Upper lobe of right lung (tissue), 1 donor: ENCODE measurements around the gene UBALD1. TPM values are rescaled to one million over a fixed set of nuclear protein-coding genes. Genes with fewer than 3 reads are reported as not detected.

Experiments used
- ATAC-seq: fragments of 200-7000 bp; cut with Tn5 transposase; one replicate; pipeline ENCODE4 v1.9.1; 2020; ENCODE audit warnings: mild to moderate bottlenecking, moderate library complexity
- DNase-seq: peaks from one replicate; pipeline ENCODE4 v3.0.0-alpha.2; 2020
- H3K27ac ChIP-seq: fragments of 200-600 bp; one replicate; pipeline ENCODE4 v1.8.0; 2022
- H3K27me3 ChIP-seq: fragments of 200-600 bp; one replicate; pipeline ENCODE4 v1.8.0; 2022; ENCODE audit warnings: mild to moderate bottlenecking
- H3K36me3 ChIP-seq: fragments of 200-600 bp; one replicate; pipeline ENCODE4 v1.8.0; 2022
- H3K4me1 ChIP-seq: fragments of 200-600 bp; one replicate; pipeline ENCODE4 v1.8.0; 2022
- H3K4me3 ChIP-seq: fragments of 200-600 bp; one replicate; pipeline ENCODE4 v1.8.0; 2022; ENCODE audit warnings: mild to moderate bottlenecking
- H3K9me3 ChIP-seq: fragments of 200-600 bp; one replicate; pipeline ENCODE4 v1.8.0; 2022
- intact Hi-C: fragments of 100-400 bp; cut with DNase I; formaldehyde crosslinking; loops from one replicate; pipeline ENCODE4 v1.11.0; 2022
- total RNA-seq: library from RNA; stranded (reverse); fragmentation: NEBNext Ultra II Directional; extraction: Animal tissue kit (Norgen Biotek cat#: 25700); gene quantifications from one replicate; pipeline ENCODE4 v1.2.1, GENCODE V29; 2021
- TF ChIP-seq, protein P1 (sequence below): fragments of 200-600 bp; IDR thresholded peaks from one replicate; pipeline ENCODE4 v1.8.0; 2022; ENCODE audit warnings: antibody characterized with exemption
- donor health status: DM: no; HTN: yes; CAD: no; lungs with severe emphysema.

The UBALD1 gene
- total RNA-seq, 1 donor from 2014 or later: 35.5 TPM

DNA sequence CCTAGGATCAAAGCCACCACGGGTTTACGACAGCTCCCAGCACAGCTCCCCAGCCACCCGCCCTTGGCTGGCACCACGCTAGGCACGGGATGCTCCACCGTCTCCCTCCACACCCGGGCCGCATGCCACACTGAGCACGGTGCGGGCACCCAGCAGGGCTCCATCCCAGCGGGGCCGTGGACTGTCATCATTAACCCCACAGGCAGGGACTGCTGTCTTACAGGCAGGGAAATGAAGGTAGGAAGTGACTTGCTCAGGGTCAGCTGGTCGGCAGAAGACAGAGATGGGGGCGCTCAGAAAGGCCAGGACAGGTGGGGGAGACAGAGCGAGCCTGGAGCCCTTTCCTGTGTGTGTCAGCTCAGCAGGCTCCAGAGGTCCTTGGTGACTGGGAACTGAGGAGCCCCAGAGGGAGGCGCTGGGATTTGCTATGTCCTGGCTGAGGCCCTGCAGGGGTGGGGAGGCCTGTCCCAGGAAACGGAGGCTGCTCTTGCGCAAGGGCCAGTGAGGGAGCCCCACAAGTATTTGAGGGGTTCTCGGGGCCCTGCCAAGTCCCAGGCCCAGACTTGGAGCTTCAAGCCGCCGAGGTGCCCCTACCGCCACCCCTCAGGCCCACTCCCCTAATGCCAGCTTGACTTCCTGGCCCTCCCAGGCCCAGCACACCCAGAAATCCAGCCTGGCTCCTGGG is 3.2 kb downstream of the UBALD1 start:
- Histone ChIP-seq H3K4me1 (peaks cover 26% of the 10 kb centered on the region), H3K4me3 (no peak overlapping the region), H3K27ac (no peak overlapping the region), H3K36me3 (peaks cover 25% of the 10 kb centered on the region), H3K9me3 (no peaks in the 10 kb centered on the region), H3K27me3 (no peaks in the 10 kb centered on the region)
- TF ChIP-seq, protein P1, sequence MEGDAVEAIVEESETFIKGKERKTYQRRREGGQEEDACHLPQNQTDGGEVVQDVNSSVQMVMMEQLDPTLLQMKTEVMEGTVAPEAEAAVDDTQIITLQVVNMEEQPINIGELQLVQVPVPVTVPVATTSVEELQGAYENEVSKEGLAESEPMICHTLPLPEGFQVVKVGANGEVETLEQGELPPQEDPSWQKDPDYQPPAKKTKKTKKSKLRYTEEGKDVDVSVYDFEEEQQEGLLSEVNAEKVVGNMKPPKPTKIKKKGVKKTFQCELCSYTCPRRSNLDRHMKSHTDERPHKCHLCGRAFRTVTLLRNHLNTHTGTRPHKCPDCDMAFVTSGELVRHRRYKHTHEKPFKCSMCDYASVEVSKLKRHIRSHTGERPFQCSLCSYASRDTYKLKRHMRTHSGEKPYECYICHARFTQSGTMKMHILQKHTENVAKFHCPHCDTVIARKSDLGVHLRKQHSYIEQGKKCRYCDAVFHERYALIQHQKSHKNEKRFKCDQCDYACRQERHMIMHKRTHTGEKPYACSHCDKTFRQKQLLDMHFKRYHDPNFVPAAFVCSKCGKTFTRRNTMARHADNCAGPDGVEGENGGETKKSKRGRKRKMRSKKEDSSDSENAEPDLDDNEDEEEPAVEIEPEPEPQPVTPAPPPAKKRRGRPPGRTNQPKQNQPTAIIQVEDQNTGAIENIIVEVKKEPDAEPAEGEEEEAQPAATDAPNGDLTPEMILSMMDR: no peak
- no peak for ATAC-seq
- intact Hi-C loops: no loop called here
- DNase-seq: no peak

DNA sequence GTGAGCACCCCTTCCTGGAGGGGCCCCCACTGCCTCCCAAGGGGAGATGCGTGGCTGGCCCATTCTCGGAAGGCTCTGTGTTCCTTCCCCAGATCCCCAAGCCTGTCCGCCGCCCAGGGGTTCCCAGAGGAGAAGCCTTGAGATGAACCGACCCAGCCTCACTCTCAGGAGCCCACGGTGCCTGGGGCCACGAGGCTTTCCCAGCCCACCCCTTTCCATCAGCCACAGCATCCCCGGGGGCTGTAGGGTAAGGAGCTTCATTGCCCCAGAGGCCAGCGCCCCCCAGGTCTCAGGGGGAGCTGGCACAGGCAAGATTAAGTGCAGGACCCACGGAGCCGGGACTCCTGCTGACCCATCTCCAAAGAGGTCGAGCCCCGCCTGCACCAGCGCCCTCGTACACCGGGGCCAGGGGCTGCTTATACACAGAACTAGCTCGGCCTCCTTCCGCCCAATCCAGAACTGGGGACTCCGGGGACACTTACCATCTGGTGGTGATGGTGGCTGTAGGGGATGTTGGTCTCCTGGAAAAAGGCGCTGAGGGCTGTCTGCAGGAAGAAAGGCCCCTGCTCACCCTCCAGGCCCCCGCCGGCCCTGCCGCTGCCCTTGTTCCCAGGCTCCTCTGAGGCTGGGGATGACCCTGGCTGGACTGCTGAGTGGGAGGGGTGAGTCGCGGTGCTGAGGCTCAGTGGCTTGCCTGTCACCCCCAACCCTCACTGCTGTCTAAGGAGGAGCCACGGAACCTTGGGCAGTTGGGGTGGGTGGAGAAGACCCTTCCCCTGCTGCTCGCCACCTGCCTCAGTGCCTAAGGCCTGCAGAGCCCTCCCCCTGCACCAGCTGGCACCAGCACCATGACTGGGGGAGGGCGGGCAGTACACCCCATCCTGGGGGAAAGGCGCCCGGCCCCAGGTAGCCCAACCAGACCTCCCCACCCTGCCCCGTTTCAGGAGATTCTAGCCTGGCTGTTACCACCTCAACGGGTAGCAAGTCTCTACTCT is 4.4 kb downstream of the UBALD1 start:
- peaks cover 25% of the 10 kb centered on the region for H3K36me3 ChIP-seq
- intact Hi-C loops: no loop called here
- ATAC-seq: no peak

DNA sequence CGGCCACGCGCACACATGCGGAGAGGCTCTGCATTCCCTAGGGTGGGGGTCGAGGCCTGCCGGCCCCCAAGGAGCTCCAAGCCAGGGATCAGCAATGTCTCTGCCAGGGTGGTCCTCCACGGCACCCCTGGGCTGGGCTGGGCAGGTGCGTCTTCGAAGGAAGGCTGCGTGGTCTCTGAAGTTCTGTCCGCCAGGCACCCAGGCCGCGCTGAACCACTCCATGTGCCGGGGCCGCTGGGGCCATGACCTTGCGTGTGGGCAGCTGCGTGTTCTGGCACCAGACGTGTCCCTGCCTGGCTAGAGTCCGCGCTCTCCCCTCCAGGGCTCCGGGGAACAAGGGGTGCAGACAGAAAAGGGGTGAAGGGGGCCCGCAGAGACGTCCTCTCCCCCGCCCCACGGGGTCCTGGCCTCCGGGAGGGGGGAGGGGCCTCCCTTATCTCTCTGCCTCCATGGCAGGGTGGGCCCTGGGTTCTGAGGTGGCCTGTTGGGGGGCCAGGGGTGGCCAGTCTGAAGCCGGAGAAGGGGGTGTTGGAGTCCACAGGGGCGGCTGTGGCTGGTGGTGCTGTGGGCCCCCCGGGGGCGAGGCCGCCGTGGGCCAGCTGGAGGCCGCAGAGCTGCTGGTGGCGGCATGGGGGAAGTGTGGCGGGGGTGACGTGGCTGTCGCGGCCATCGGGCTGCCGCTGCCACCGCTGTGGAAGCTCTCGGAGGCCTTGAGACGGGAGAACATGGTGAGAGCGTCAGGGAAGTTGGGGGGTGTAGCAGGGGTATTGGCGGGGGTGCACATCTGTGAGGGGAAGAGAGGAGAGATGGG is 5.3 kb downstream of the UBALD1 start:
- Histone ChIP-seq H3K27ac (no peak overlapping the region), H3K4me3 (no peak overlapping the region), H3K27me3 (no peaks in the 10 kb centered on the region), H3K36me3 (peaks cover 25% of the 10 kb centered on the region), H3K4me1 (peaks cover 17% of the 10 kb centered on the region), H3K9me3 (no peaks in the 10 kb centered on the region)
- DNase-seq (no peak), ATAC-seq (no peak)
- TF ChIP-seq, protein P1: no peak
- intact Hi-C loops: no loop called here

More for the DNA sequence above, 4.4 kb downstream of the UBALD1 start:
- Histone ChIP-seq H3K4me3 (no peak overlapping the region), H3K4me1 (peaks cover 21% of the 10 kb centered on the region), H3K27me3 (no peaks in the 10 kb centered on the region), H3K9me3 (no peaks in the 10 kb centered on the region), H3K27ac (no peak overlapping the region)
- TF ChIP-seq, protein P1: no peak
- no peak for DNase-seq

DNA sequence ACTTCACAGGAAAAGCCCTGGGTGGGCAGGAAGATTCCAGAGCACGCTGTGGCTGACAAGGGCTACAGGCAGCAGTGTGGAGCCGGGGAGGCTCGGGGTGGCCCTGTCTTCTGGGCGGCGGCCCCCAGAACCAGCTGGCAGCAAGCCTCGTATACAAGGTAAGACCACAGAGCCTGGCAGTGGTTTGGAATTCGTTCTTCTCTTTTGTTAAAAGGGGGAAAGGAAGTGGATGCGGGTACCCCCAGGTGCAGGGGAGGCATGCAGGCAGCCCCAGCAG is 6.0 kb downstream of the UBALD1 start:
- Histone ChIP-seq H3K4me3 (no peak overlapping the region), H3K27me3 (no peaks in the 10 kb centered on the region), H3K36me3 (peaks cover 25% of the 10 kb centered on the region), H3K4me1 (peaks cover 14% of the 10 kb centered on the region), H3K9me3 (no peaks in the 10 kb centered on the region), H3K27ac (no peak overlapping the region)
- intact Hi-C loops: no loop called here
- TF ChIP-seq, protein P1: no peak
- no peak for DNase-seq
- no peak for ATAC-seq

DNA sequence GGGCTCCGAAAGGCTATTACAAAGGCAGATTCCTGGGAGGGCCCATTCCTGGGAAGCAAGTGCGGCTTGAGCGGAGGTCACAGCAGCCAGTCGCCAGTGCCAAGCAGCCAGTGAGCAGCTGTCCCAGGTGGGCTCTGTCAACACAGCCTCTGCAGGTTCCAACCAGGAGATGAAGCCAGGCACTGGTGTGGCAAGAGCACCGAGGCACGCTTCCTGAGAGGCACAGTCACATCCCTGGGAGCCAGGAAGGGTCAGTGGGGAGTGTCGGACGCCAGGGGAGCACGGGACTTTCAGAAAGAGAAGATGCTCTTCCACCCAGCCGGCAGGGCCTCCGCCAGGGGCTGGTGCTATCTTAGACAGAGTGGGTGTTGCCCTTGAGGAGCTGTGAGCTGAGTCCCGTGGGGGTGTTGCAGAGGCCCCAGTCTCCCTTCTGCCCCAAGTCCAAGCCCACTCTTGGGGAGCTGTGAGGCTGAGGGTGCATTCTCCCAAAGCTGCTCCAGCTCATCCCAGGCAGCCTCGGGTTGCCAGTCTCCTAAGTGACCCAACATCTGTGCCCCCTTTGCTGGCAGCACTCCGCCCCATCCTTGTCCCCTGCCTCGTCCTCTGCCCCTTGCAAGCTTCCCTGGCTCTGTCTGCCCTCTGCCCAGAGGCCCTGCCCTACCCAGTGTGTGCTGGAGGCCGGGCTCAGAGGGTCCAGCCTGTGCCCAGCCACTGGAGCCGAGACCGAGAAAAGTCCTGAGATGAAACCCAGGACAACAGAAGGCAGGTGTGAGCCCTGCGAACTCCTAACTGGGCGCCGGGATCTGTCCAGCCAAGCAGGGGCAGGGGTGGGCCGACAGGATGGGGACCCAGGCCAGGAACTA is 6.6 kb downstream of the UBALD1 start:
- peaks cover 8% of the 10 kb centered on the region for H3K4me1 ChIP-seq
- H3K9me3 ChIP-seq: no peaks in the 10 kb centered on the region
- ATAC-seq: no peak
- H3K4me3 ChIP-seq: no peak overlapping the region
- TF ChIP-seq, protein P1: no peak
- no peaks in the 10 kb centered on the region for H3K27me3 ChIP-seq
- H3K36me3 ChIP-seq: peaks cover 25% of the 10 kb centered on the region
- intact Hi-C loops: no loop called here
- DNase-seq: no peak
- no peak overlapping the region for H3K27ac ChIP-seq
